ENCODE data around the gene PPP1R14B. TPM values are rescaled to one million over a fixed set of nuclear protein-coding genes. Genes with fewer than 3 reads are reported as not detected.

PPP1R14B gene
- total and polyA plus RNA-seq, 2 of the 13 experiments (the other 11 are each of a cell fraction or from before 2014, with no cell fraction given), result 110 to 148 TPM

GRCh38 chr11:64240435-64241240 lies 6.1 kb downstream of the PPP1R14B start, which contains the start of gene FKBP2 (continued):
- TF ChIP-seq ZHX1 (CRISPR knock-in tag; IDR thresholded peaks at IDR 0.05; ENCODE audit: low read depth) (no peak), ARHGAP35 (CRISPR knock-in tag; IDR thresholded peaks at IDR 0.05; ENCODE audit: borderline replicate concordance) (no peak), ZNF766 (CRISPR knock-in tag; IDR thresholded peaks at IDR 0.05; ENCODE audit: borderline replicate concordance) (peak; percentile 64), TEAD3 (CRISPR knock-in tag; optimal IDR thresholded peaks at IDR 0.05; ENCODE audit: borderline replicate concordance) (peak; percentile 37), PHF5A (CRISPR knock-in tag; IDR thresholded peaks at IDR 0.05; ENCODE audit: low read depth, unreplicated experiment) (no peak), ESRRA (CRISPR knock-in tag; IDR thresholded peaks at IDR 0.05; ENCODE audit: low read depth) (no peak), ZBTB33 (CRISPR knock-in tag; IDR thresholded peaks at IDR 0.05) (no peak), ZFYVE20 (CRISPR knock-in tag; IDR thresholded peaks at IDR 0.05; ENCODE audit: borderline replicate concordance, low read depth) (no peak), ZNF563 (CRISPR knock-in tag; IDR thresholded peaks at IDR 0.05) (no peak; the same call in 1 of the 2 replicates), ZNF205 (CRISPR knock-in tag; IDR thresholded peaks at IDR 0.05) (no peak), THAP11 (CRISPR knock-in tag; IDR thresholded peaks at IDR 0.05) (peak; percentile 94), HCFC1 (IDR thresholded peaks at IDR 0.05; ENCODE audit: low read depth, low read length) (peak; percentile 34; the same call in 1 of the 2 replicates), FOXC1 (CRISPR knock-in tag; IDR thresholded peaks at IDR 0.05; ENCODE audit: borderline replicate concordance) (no peak; the same call in 1 of the 2 replicates), PCBP1 (IDR thresholded peaks at IDR 0.05; ENCODE audit: borderline replicate concordance, low read depth, low read length) (no peak), ZNF317 (CRISPR knock-in tag; IDR thresholded peaks at IDR 0.05) (no peak), SMARCE1 (IDR thresholded peaks at IDR 0.05; ENCODE audit: borderline replicate concordance) (no peak), KLF16 (CRISPR knock-in tag; IDR thresholded peaks at IDR 0.05) (peak in 1 of 2 experiments; percentile 50; a peak in 1 of 4 replicates), HNRNPH1 (optimal IDR thresholded peaks at IDR 0.05; ENCODE audit: low read depth, low read length) (no peak), ZNF142 (CRISPR knock-in tag; IDR thresholded peaks at IDR 0.05) (peak; percentile 88)

All from HepG2 (cell line).